ENCODE results near the gene SLFN5.
"Not testable (repeated sequence)": the region's sequence is repeated elsewhere in the genome, so short reads cannot be mapped to it uniquely, and the experiment has no call there.

Gene SLFN5

DNA sequence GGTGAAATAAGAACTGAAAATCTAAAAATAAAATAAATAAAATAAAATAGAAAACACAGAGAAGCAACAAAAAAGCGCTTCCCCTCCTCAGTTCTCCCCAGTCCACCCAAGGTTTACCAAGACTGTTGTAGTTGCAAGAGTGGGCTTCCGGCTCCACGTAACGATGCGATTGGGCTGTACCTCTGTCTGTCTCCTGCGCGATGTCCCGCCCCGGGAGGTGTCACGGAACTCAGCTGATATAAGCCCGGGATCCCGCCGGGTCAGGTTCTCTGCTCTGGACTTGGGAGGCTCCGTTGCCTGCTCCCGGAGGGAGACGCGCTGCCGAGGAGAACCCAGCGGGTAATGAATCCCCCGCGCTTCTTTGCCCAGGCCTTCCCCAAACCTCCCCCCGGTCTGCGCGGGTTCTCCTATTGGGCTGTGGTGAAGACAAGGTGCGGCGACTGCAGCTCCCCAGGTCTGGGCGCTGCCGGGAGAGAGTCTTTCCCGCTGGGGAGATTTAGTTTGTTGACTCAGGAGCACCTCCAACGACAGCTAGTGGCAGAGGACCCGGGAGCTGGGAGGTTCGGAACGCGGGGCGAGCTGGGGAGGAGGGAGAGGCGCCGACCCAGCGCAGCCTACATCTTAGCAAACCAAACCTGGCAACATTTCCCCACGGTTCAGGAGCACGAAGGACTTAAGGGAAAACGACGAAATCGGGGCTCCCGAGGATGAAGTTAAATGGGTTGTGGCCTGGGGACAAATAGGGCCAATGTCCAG, at the start of gene SLFN5:
TSS of gene SLFN5 (plus strand) at position 268 of the 756 bp plus-strand sequence. CDS start 15,619 bp downstream, outside the sequence.
- peak; percentile 93 for DNase-seq

DNA sequence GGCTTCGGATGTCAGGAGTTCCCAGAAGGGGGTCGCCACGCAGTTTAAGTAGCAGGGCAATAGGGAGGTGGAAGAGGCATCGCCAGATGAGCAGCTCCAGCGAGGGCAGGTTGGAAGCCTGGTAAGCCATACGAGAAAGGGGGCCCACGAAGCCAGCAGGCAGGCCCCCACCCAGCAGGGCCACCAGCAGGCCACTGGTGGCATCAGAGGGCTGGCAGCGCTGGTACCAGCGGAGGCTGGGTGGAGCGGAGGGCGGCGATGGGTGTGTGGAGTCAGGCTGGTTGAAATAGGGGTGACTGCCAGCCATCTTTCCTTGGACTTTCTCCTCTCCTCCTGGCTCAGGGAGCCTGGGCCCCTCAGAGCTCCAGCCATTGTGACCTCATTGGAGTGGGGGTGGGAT, 48.9 kb upstream of the SLFN5 start, which contains the start of gene SLC35G3:
TSS of gene SLC35G3 (minus strand) at position 393 of the 400 bp plus-strand sequence. CDS start at position 307, 86 bp downstream.
- not testable (repeated sequence) for DNase-seq

DNA sequence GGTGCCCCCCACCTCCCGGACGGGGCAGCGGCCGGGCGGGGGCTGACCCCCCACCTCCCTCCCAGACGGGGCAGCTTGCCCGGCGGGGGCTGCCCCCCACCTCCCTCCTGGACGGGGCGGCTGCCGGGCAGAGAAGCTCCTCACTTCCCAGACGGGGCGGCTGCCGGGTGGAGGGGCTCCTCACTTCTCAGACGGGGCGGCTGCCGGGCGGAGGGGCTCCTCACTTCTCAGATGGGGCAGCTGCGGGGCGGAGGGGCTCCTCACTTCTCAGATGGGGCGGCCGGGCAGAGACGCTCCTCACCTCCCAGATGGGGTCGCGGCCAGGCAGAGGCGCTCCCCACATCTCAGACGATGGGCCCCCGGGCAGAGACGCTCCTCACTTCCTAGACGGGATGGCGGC, 47.8 kb upstream of the SLFN5 start:
- not testable (repeated sequence) for DNase-seq

DNA sequence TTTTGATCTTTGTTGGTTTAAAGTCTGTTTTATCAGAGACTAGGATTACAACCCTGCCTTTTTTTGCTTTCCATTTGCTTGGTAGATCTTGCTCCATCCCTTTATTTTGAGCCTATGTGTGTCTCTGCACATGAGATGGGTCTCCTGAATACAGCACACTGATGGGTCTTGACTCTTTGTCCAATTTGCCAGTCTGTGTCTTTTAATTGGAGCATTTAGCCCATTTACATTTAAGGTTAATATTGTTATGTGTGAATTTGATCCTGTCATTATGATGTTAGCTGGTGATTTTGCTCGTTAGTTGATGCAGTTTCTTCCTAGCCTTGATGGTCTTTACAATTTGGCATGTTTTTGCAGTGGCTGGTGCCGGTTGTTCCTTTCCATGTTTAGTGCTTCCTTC, 40.3 kb upstream of the SLFN5 start:
- not testable (repeated sequence) for DNase-seq

DNA sequence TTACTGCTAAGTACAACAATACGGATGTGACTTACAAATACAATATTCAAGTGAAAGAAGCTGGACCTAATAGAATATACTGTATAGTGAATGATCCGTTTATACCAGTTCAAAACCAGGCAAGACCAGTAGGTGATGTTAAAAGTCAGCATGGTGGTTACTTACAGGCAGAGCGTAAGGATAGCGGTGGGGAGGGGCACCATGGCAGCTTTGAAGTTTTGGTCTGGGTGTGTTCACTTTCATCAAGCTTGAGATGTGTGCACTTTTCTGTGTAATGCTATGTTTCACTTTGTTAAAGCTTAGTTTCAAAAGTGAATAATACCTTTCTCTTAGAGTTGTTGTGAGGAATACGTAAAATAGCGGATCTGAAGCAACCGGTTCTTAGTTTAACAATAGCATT, 32.1 kb upstream of the SLFN5 start:
- DNase-seq, result peak; percentile 45

DNA sequence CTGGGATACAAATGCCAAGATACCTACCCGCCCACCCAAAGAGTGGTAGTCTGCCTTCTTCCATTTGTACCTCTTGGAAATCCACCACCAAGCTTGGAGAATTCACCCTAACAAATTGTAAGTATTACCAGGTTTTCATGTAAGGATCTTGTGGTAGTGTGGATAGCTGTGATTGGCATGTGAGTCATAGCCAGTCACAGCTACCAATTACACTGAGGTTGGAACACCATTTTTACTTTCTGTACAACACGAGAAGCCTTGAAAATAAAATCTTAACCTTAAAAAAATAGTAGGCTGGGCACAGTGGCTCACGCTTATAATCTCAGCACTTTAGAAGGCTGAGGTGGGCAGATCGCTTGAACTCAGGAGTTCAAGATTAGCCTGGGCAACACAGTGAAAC, 30.2 kb upstream of the SLFN5 start:
- DNase-seq, result no peak

DNA sequence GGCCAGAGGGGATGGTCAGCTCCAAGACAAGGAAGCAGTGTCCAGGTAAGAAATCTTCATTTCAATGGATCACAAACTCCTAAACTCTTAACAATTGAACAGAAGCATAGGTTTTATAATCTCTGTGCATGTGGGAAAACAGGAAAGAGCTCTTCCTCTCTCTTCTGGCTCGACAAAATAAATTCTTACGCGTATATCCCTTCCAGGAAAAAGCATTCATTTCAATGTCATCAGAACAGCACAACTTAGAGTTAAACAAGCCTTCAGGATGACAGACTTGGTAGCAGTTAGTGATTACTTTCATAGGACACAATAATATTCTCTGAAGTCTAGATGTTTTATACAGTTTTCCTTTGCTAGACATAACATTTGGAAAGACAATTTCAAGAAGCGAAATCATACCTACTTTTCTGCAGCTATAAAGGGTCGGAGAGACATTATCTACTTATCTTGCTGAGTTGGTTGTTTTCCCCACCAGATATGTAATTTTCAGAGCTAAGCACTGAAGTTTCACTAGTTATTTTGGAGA, 29.4 kb upstream of the SLFN5 start:
- DNase-seq, result no peak

DNA sequence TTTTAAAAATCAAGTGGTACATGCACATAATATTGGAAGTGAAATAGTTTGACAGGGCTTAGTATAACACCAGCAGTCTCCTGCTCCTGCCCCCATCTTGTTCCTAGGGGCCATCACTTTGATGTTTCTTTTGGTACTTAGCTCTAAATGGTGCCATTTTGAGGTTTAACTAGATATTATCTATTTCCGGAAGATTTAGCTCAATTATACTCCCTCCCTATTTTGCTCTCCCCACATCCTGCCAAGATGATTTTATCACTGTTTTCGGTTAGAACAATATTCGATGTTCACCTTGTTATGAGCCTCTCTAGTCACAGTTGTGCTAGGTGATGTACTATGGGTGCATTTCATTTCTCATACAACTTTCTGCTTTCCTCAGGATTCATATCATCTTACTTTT, 28.7 kb upstream of the SLFN5 start:
- peak; percentile 27 for DNase-seq

DNA sequence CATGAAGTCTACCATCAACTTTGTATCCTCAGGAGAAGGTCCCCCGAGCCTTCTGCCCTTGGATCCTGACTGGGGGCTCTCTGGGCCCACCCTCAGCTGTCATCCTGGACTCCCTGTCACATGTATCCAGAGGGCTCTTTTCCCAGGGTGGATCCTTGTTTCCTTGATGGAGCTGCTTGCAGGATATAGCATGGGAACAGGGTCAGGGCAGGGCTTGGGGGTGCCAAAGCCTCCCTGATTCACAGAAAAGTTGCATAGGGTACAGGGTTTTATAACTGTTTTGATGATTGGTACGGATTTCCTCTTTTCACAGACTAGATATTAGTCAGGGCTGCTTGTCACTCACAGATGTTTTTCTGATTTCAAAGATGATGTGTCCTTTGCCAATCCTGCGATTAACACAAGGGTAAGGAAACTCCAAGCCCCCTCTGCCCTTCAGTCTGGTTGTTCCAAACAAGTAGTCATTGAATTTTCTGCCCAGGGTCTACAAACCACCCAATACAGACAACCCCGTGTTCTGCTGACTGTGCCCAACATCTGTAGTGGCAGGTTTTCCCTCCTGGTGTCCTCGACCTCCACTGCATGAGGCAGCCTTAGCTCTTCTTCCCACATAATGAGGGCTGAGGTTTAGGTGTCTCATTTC, 28.1 kb upstream of the SLFN5 start:
- no peak for DNase-seq

DNA sequence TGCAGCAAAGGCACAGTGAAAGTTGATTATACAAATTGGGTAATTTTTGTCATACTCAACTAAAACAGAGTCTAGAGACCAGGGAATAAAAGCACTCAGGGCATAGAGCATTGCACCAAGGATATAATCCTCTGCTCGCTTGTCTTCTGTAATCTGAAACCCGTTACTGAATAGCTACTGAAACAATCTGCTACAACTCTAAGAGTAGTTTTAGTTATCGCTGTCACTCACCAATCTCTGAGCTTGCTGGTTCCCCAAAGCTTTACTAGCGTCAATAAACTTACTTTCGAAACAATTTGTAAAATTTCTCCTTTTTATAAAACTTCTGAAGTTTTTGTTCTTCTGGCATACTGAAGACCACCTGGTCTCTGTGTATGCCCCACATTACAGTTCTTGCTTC, 25.8 kb upstream of the SLFN5 start:
- no peak for DNase-seq

DNA sequence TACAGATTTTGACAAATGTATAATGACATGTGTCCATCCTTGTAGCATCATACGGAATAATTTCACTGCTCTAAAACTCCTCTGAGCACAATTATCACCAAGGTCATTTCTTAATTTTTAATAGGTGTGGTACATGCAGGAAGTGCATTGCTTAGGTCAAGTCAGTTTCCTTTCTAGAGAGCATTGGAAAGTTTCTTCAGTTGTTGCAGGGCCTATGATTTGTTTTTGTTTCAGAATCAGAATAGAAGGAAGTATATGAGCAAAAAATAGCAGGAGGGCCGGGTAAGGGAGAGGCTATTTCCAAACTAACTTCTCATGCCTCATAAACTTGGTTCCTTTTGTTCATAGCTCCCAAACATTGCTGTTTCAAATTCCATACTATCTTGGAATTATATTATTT, 24.0 kb upstream of the SLFN5 start:
- DNase-seq, result no peak

DNA sequence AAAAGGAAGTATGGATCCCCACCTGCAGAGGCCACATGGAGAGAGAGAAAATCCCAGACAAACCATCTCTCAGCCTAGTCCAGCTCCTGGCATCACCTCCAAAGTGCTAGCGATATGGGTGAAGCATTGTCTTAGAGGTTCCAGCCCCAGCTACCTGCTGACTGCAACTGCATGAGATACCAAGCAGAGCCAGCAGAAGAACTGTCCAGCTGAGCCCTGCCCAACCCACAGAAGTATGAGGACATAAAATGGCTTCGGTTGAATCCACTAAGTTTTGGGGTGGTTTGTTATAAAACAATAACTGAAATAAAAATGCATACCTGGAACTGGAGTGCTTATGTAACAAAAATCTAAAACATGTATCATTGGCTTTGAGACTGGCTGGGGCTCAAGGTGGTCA, 20.4 kb upstream of the SLFN5 start:
- no peak for DNase-seq

DNA sequence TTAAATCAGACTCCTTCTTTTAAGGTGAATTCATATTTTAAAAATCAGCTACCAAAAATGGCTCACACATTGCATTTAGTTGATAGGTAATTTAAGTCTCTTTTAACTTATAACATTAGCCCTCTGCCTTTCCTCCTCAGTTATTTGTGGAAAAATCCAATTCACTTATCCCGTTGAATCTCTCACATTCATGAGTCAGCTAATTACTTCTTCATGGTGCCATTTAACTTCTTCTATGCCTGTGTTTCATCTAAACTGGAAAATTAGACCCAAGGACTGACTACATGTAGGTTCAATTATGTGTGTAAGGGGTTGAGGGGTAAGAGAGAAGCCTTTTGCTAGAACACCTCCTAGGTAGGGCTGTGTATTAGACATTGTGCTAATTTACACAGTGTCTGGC, 18.4 kb upstream of the SLFN5 start:
- no peak for DNase-seq

DNA sequence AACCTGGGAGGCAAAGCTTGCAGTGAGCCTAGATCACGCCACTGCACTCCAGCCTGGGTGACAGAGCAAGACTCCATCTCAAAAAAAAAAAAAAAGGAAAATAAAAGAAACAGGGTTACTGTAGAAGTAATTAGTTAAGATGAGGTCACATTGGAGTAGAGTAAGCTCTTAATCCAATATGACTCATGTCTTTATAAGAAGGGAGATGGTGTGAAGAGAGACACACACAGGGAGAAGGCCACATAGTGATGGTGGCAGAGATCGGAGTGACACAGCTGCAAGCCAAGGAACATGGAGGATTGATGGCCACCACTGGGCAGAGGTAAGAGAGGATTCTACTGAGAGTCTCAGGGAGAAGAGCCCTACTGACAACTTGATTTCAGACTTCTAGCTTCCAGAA, 15.3 kb upstream of the SLFN5 start:
- no peak for DNase-seq

DNA sequence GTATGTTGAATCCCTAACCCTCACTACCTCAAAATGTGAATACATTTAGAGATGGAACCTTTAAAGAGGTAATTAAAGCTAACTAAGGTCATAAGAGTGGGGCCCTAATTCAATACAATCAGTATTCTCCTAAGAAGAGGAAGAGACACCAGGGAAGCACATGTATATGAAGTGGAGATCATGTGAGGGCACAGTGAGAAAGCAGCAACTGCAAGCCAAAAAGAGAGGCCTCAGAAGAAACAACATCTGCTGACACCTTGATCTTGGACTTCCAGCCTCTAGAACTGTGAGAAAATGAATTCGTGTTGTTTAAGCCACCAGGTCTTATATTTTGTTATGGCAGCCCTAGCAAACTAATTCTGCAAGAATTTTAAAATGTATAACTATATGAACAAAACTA, 13.2 kb upstream of the SLFN5 start:
- no peak for DNase-seq

DNA sequence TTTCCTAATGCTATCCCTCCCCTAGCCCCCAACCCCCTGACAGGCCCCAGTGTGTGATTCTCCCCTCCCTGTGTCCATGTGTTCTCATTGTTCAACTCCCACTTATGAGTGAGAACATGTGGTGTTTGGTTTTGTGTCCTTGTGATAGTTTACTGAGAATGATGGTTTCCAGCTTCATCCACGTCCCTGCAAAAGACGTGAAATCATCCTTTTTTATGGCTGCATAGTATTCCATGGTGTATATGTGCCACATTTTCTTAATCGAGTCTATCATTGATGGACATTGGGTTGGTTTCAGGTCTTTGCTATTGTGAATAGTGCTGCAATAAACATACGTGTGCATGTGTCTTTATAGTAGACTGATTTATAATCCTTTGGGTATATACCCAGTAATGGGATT, 8.6 kb upstream of the SLFN5 start:
- not testable (repeated sequence) for DNase-seq

DNA sequence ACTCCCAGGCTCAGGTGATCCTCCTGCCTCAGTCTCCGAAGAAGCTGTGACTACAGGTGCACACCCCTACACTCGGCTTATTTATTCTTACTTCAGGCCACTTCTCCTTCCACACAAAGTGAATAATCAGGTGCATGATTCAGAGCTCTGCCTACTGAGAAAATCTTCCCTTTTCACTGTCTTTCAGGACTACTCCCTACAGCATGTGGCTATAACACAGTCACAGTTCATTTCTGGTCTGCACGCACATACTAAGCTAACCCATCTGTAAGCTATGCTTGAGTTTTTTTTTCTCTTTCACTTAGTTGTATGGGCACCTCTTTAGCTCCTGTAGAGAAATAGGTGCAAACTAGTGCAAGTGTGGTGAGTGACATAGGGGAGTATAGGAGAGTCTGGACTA, 7.6 kb upstream of the SLFN5 start:
- no peak for DNase-seq

DNA sequence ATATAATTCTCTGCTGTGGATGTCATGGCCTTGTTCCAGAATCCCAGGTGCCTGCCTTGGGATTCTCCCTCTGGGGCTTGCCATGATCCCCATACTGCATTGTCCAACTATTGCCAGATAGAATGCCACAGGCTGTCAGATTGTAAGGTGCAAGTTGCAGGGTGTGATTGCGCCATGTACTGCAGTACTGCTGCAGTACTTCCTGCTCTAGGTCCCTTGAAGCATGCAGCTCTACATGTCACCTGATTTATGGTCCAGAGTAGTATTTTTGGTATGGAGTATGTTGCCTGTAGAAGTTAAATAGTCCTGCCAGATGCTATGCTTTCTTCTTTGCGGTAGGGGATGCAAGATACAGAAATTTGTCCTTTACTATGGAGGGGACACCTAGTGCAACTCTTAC, 7.0 kb upstream of the SLFN5 start:
- DNase-seq, result no peak

DNA sequence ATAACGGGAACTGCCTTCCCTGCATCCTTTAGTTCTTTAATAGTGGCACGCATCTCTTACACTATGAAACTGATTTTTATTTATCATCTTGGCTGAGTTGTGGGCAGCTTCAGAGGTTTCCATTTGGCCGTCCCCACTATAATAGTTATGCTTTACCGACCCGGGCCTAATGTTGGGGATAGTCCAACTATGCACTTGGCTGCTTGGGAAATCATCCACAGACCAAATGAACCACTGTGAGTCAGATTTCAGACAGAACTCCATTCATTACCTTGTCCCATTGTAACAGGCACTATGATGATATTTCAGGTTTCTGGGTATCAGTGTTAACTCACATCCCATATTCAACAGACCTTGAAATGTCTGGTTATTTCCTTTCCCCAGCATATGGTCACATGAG, 6.1 kb upstream of the SLFN5 start:
- no peak for DNase-seq

DNA sequence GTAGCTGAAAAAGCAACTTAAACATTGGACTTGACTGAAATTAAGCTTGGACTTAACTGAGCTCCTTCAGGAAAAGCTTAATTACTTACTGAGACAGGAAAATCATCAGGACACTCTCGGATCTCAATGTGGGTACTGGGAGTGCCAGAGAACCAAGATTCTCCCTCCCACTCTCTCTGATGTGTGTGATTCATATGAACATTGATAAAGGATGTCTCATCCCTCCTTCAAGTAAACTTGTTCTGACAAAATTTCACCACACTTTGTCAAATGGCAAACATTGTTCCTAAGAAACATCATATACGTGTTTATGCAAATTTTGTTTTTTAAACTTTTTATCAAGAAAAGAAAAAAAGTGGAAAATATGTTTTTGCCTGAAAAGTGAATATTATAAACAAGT, 4.1 kb upstream of the SLFN5 start:
- no peak for DNase-seq

DNA sequence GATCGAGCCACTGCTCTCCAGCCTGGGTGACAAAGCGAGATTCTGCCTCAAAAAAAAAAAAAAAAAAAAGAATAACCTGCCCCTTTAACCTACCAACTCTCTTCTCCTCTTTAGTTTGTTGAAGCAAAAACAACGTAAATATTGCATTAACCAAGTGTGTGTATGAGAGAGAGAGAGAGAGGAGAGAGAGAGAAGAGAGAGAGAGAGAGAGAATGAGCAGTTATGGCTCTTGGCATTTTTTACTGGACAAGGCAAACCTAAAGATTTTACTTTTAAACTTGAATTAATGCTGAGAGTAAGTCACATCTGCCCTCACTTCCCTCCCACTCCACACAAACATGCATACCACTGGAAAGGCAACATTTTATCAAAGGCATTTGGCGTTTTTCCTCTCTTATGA, 3.0 kb upstream of the SLFN5 start:
- no peak for DNase-seq

DNA sequence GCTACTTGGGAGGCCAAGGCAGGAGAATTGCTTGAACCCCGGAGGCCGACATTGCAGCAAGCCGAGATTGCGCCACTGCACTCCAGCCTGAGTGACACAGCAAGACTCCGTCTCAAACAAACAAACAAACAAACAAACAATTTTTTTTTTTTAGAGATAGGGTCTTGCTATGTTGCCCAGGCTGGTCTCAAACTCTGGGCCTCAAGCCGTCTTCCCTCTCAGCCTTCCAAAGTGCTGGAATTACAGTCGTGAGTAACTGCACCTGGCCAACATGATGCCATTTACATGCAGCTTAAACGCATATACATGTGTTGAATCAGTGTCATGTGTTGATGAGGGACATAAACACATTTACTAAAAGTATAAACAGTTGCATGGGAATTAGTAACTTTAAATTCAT, 2.0 kb upstream of the SLFN5 start:
- no peak for DNase-seq

DNA sequence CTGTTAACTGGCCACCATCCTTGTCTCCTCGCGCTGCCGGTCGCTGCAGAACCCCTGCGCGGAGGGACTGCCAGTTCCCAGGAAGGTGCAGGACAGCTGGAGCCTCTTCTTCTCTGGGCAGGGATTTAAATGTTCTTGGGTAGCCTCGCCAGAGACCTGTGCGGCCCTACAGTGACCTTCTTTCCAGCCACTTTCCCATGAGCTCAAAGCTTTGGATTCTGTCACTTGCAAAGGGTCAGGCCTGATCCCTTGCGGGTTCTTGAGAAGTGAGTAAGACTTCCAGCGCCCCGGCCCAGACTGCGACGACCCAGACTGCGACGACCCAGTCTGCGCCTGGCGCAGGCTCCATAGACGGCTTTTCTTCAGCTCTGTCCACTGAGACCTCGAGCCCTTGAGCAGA, 1.4 kb upstream of the SLFN5 start:
- peak; percentile 25 for DNase-seq

DNA sequence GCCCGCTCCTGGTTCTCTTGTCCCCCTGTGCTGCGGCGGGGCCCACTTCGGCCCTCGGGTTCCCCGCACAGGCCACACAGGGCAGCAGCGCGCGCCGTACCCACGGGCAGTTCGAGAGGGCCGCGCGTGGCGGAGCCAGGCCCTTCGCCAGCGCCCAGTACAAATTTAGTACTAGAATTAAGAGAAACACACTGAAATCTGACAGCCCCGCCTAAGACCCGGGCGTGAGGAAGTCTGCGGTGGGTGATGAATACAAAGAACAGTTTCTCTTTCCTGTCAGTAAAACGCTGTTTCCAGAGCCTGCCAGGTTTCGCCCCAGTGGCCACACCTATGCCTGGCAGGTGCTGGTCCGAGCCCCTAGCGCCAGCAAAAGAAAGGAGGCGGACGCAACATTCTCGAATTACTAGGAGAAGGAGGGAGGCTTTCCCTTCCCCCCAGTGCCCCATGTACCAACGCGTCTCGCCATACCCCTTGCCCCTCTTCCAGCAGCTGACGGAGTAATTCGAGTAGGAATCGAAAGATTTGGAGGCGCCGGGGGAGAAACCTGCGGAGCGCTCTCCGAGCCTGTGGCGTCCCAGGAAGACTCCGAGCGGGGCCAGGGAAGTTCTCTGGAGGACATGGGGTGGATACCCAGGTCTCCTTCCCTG, 591 bp upstream of the SLFN5 start:
- peak; percentile 87 for DNase-seq
